ENCODE measurements around the gene KIF5B.
"Not testable (repeated sequence)": the region's sequence is repeated elsewhere in the genome, so short reads cannot be mapped to it uniquely, and the experiment has no call there.

Gene KIF5B

GRCh38 chr10:32060347-32060746 lies 4.1 kb upstream of the KIF5B start:
- no peak for DNase-seq

DNA sequence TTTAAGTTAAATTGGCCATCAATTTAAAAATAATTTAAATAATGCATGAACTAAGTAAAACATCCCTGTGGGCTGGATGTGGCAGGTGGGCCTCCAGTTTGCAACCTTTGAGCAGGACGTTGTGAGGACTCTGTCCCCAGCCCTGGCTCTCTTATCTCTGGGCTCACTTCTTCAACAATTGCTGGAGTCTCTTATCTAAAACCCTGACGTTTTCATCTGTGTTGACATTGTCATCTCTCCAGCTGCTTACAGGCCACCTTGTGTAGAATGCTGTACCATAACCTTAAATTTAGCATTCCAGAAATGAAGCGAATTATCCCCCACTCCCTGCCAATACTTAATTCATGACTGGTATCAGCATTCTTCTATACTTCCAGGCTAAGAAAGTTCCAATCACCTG lies 3.2 kb upstream of the KIF5B start:
- DNase-seq = no peak

- DNase-seq = no peak
These were observed 779 bp upstream of the KIF5B start for GRCh38 chr10:32057036-32057372.

DNA sequence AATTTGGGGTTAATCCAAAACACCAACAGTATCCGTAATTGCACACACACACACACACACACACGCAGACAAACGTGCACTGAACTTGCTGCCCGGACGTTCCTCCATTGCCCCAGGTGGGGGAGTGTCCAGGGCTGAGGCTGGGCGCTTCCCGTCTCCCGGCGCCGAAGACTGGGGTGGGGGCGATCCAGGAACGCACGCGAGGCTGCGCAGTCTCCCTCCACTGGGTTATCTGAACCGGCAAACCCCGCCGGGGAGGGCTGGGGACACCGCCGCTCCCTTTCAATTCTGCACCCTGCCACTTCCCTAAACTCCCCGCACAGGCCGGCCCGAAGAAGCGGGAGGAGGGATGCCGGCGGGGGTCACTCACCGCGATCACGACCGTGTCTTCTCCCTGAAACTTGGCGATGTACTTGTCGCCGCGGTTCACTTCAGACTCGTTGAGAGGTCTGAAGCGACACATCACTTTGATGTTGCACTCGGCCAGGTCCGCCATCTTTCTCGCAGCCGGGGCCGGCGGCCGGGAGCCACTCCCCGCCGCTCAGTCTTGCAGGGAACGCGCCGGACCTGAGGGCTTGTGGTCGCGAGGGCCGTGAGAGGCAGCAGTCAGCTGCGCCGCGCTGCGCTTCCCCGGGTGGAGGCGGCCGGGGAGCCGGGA lies 618 bp downstream of the KIF5B start:
- DNase-seq = peak in 48 of 51 donors; percentile 19 to 91 (median 67)

- peak in 14 of 51 donors; percentile 2 to 24 (median 10) for DNase-seq
These were observed 2.1 kb downstream of the KIF5B start for GRCh38 chr10:32054094-32054493.

DNA sequence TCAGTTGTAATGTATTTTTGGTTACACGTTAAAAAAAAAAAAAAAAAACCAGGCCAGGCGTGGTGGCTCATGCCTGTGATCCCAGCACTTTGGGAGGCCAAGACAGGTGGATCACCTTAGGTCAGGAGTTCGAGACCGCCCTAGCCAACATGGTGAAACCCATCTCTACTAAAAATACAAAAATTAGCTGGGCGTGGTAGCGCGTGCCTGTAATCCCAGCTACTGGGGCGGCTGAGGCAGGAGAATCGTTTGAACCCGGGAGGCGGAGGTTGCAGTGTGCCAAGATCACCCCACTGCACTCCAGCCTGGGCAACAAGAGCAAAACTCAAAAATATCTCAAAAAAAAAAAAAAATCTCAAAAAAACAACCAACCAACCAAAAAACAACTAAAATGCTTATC lies 2.8 kb downstream of the KIF5B start:
- DNase-seq = not testable (repeated sequence)

DNA sequence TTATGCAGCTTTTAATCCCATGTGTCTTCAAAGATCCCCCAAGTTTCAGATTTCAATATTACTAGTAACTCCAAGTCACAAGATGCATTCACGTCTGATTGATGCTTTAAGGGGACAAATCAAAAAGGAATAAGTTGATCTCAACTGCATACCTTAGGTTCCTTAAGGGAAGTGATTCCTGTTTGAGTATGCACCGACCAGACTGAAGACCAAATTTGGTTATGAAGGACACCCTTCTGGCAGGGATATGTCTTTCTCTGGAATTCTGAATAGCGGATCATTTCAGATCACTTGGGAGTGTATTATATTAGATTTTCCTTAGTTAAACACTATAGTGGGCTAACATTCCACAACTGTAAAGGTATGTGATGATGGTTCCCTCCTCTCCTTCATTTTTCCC lies 4.3 kb downstream of the KIF5B start:
- DNase-seq = no peak

DNA sequence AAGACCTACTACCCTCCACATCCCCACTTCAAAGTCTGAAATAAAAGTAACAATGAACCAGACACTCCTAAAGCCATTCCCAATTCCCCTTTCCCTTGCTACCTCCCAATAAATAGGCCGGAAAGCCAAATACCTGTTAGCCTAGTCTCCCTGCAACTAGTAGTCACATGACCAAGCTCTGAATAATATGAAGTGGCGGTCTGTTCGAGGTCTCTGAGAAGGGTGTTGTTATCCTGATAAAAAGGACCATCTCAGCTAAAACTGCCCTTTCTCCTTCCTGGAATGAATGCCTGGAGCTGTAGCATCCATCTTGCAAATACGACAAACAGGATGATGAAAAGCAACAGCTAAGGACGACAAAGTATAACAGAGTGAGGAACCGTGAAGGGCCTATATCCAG lies 6.0 kb downstream of the KIF5B start:
- DNase-seq = peak in 1 of 51 donors; percentile 3

DNA sequence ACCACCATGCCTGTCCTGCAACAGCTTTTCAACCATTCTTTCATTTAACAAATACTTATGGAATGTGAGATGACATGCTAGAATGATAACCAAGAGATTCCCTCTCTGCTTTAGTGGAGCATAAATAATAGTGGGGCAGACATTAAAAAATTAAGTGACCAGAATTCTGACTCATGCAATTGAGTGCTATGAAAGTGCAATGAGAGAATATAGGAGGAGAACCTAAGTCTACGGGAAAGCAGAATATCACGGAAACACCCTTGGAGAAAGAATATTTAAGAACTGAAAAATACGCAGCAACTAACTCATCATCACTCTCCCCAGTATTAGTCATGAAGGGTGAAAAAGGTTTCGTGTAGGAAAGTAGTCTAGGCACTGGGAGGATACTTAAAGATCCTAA lies 7.1 kb downstream of the KIF5B start:
- no peak for DNase-seq

DNA sequence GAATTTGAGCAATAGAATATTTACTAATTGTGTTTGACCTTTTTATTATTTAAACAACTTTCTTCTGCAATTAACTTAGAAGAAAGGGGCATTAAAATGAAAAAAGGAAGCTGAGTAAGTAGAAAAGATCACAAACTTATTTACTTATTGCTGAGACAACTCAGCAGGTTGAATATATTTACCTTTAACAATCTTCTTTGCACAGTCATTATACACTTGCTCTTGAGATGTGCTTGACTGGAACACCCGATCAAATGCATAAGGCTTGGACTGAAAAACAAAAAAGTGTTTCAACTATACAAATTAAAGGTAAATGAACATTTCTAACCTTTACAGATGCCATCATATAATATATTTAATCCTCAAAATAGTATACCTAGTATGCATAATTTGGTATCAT lies 7.9 kb downstream of the KIF5B start:
- no peak for DNase-seq

GRCh38 chr10:32047881-32048280 lies 8.3 kb downstream of the KIF5B start:
- DNase-seq = no peak

- DNase-seq = no peak
These were observed 10.1 kb downstream of the KIF5B start for GRCh38 chr10:32046151-32046550.

DNA sequence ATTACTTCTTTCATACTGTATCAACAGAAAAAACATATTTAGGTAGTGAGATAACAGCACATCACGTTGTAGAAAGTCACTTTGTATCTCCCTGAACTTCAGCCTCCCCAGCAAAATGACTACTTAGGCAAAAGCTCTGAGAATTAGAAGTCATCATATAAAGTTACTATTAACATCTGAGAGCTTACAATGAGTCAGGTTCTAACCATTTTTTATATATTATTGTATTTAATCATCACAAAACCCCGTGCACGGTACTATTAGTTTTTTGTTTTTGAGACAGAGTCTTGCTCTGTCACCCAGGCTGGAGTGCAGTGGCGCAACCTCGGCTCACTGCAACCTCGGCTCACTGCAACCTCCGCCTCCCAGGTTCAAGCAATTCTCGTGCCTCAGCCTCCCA lies 13.5 kb downstream of the KIF5B start:
- DNase-seq = not testable (repeated sequence)

DNA sequence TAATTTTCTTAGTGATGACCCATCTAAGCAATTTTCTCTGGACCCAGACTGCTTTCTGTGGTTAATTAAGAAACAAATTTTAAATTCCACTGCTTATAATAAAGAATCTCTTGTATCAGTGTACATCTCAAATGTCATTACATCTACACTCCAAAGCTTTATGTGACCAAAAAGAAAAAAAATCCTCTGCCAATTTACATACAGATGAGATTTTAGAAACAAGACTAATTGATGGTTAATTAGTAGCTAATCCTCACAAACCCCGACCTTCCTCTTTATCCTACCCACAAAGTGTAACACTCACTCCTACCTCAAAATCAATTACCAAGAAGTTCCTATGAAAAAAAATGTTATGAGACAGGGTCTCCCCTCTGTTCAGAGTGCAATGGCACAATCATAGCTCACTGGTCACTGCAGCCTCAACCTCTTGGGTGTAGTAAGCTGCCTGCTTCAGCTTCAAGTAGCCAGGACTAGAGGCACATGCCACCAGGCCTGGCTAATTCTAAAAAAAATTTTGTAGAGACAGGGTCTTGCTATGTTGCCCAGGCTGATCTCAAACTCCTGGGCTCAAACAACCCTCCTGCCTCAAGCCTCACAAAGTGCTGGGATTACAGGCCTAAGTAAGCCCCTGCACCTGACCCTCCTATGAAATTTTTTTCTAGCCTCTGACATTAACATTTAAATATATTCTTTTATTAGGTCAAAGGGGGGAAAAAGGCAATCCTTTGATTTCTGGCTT lies 14.8 kb downstream of the KIF5B start:
- no peak for DNase-seq

DNA sequence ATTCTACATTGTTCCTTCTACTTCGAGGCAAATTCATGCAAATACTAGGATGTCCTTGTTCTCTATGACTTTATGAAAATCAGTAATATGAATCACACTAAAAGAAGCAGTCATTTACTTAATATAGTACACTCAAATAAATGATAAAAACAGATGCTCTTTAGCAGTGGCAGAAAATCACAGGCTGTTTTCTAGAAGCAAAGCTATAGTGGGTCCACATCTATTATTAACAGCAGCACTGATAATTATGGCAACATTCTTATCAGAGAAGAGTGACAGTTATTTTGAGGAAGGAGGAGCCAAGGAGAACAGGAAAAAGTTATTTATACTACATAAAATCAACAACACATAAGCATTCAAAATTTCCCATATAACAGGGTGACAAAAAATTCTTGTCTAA lies 16.5 kb downstream of the KIF5B start:
- no peak for DNase-seq

DNA sequence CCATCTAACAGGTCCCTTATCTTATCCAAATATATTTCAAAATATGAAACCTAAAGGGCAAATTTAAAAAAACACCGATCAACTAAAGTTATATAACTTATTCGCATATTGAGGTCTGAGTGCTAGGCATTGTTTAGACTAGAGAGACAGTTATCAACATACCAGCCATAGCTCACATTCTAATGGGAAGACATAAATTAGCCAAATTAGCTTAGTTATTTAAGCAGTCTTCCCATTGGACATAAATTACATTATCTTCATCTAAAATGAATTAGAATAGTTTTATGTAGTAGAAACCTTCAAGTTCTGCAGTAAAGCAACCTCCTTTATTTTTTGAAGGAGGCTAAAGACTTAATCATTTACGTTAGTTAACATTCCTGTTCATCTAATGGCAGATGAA lies 17.4 kb downstream of the KIF5B start:
- DNase-seq = no peak

- DNase-seq = no peak
These were observed 19.3 kb downstream of the KIF5B start for GRCh38 chr10:32036922-32037321.

DNA sequence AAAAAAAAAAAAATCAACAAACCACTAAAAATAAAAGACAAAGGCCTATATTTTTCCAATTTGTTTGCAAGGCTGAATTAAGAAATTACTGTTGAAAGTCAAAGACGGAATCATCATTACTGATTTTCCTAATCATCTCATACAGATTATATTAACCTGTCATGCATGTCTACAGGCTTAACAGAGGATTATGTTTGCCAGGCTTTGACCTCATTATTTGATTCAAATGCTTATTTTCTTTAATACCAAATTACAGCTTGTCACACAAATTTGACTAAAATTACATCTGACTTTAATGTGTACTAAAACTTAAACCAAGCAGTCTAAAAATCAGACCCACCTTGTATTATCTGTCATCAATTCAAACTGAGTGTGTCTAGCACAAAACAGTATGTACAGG lies 21.2 kb downstream of the KIF5B start:
- DNase-seq = no peak

- no peak for DNase-seq
These were observed 23.1 kb downstream of the KIF5B start for GRCh38 chr10:32033171-32033570.

DNA sequence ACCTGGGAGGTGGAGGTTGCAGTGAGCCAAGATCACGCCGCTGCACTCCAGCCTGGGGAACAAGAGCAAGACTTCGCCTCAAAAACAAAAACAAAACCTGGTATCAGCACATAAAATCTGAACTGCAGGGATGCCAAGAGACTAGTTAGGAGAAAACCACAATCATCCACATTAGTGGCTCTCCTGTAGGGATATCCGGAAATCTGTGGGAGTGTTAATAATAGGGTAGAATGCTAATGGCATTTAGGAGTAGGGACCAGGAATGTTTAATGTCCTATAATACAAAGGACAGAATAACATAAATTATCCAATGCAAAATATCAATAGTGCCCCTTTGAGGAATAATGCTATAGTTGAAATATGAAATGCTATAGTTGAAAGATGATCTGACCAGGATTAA lies 24.3 kb downstream of the KIF5B start:
- DNase-seq = no peak

- no peak for DNase-seq
These were observed 24.8 kb downstream of the KIF5B start for GRCh38 chr10:32031424-32031823.

DNA sequence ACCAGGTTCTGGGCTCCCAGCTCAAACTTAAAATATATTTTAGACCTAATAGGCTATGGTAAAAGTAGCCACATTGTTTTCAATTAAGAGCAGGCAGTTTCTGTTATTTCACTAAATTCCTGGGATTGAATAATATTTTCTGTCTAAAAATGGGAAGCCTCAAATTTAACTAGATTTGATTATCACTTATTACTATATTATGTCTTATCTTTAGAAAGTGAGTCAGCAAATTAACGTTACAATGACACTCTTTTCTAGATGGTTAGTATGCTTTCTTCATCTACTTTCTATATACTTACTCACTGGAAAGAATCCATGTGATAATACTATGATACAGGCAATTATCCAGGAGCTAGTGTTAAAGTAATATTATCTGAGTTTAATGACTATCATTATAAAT lies 27.5 kb downstream of the KIF5B start:
- DNase-seq = no peak

GRCh38 chr10:32023264-32023663 lies 33.0 kb downstream of the KIF5B start:
- no peak for DNase-seq

DNA sequence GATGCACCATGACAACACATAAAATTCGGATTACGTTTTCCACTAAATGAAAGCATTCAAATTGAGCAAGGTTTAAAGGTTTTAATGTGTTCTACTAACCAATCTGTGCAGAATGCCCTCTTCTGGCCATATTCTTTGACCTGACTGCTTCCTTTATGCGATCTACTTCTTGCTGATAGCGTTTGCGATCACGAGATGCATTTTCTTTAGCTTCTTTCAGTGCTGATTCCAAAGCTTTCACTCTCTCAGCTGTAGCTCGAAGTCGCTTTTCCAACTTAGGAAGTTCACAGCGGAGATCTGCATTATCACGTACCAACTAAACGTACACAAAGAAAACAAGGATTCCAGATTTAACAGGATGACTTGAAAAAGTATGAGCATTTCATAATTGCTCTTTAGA lies 39.2 kb downstream of the KIF5B start:
- DNase-seq = no peak

Data from hypothalamus (tissue), 51 donors.